ENCODE results near the gene YPEL4.

Gene YPEL4

GRCh38 chr11:57633394-57634070, 16.2 kb downstream of the YPEL4 start:
- no peak overlapping the region for H3K4me3 ChIP-seq (ENCODE audit: low read depth, low read length)
- no peak for TF ChIP-seq CTCF (IDR thresholded peaks at IDR 0.05; ENCODE audit: control insufficient read depth, extremely low read depth, insufficient read depth)

GRCh38 chr11:57632116-57632515, 17.6 kb downstream of the YPEL4 start:
- H3K4me3 ChIP-seq (ENCODE audit: low read depth, low read length) = no peak overlapping the region
- DNase-seq (ENCODE audit: low read depth) = no peak
- TF ChIP-seq CTCF (IDR thresholded peaks at IDR 0.05; ENCODE audit: control insufficient read depth, extremely low read depth, insufficient read depth) = no peak

More at GRCh38 chr11:57633394-57634070, 16.2 kb downstream of the YPEL4 start:
- DNase-seq (ENCODE audit: low read depth) = no peak

GRCh38 chr11:57630171-57630570, 19.5 kb downstream of the YPEL4 start:
- DNase-seq (ENCODE audit: low read depth) = no peak
- no peak overlapping the region for H3K4me3 ChIP-seq (ENCODE audit: low read depth, low read length)
- no peak for TF ChIP-seq CTCF (IDR thresholded peaks at IDR 0.05; ENCODE audit: control insufficient read depth, extremely low read depth, insufficient read depth)

GRCh38 chr11:57626895-57627294, 22.8 kb downstream of the YPEL4 start:
- no peak for DNase-seq (ENCODE audit: low read depth)
- TF ChIP-seq CTCF (IDR thresholded peaks at IDR 0.05; ENCODE audit: control insufficient read depth, extremely low read depth, insufficient read depth) = no peak

GRCh38 chr11:57624864-57625263, 24.8 kb downstream of the YPEL4 start:
- TF ChIP-seq CTCF (IDR thresholded peaks at IDR 0.05; ENCODE audit: control insufficient read depth, extremely low read depth, insufficient read depth) = no peak
- no peak overlapping the region for H3K4me3 ChIP-seq (ENCODE audit: low read depth, low read length)
- no peak for DNase-seq (ENCODE audit: low read depth)

More at GRCh38 chr11:57626895-57627294, 22.8 kb downstream of the YPEL4 start:
- H3K4me3 ChIP-seq (ENCODE audit: low read depth, low read length) = no peak overlapping the region

- no peak overlapping the region for H3K4me3 ChIP-seq (ENCODE audit: low read depth, low read length)
- no peak for TF ChIP-seq CTCF (IDR thresholded peaks at IDR 0.05; ENCODE audit: control insufficient read depth, extremely low read depth, insufficient read depth)
- DNase-seq (ENCODE audit: low read depth) = no peak
Observed at GRCh38 chr11:57622263-57622662, 27.4 kb downstream of the YPEL4 start.

GRCh38 chr11:57620467-57620866, 29.2 kb downstream of the YPEL4 start:
- no peak overlapping the region for H3K4me3 ChIP-seq (ENCODE audit: low read depth, low read length)
- DNase-seq (ENCODE audit: low read depth) = no peak
- TF ChIP-seq CTCF (IDR thresholded peaks at IDR 0.05; ENCODE audit: control insufficient read depth, extremely low read depth, insufficient read depth) = no peak
